Measurements from ENCODE around the gene VPS33B. TPM values are rescaled to one million over a fixed set of nuclear protein-coding genes. Genes with fewer than 3 reads are reported as not detected.

The VPS33B gene
- total and polyA plus RNA-seq, 2 of the 13 experiments (the other 11 are each of a cell fraction or from before 2014, with no cell fraction given): 15.8 to 16.5 TPM

DNA sequence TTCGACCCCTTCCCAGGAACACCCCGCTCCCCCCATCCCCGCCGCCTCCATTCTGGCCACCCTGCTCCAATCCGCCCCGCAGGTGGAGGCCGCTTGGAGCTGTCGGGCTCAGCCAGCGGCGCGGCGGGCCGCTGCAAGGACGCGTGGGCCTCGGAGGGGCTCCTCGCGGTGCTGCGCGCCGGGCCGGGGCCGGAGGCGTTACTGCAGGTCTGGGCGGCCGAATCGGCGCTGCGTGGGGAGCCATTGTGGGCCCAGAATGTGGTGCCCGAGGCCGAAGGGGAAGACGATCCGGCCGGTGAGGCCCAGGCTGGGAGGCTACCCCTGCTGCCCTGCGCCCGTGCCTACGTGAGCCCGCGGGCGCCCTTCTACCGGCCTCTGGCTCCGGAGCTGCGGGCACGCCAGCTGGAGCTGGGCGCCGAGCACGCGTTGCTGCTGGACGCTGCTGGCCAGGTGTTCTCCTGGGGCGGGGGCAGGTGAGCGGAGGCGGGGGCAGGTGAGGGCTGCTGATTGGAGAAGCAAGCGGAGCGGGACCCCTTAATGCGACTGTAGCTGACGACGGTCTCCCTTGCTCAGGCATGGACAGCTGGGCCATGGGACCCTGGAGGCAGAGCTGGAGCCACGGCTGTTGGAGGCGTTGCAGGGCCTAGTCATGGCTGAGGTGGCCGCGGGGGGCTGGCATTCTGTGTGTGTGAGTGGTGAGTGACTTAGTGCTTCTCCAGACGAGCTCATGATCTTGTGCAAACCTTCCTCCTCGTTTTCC, 65.2 kb downstream of the VPS33B start:
- in situ Hi-C loops (cut with HindIII; ENCODE audit: extremely low pct_ligation_motif_present, low pct_unique_long_range_greater_than_20kb): no loop called here
- Histone ChIP-seq H2AFZ (ENCODE audit: low read length) (no peak overlapping the region), H3K27ac (ENCODE audit: extremely low read length, insufficient read depth, low read length) (no peak overlapping the region), H3K4me2 (ENCODE audit: low read depth, low read length) (no peak overlapping the region), H3K4me1 (ENCODE audit: insufficient read depth, low read length) (peaks cover 11% of the 10 kb centered on the region), H3K4me3 (replicated peaks in 1 of 3; ENCODE audit: insufficient read depth in 1 of 3, low read depth in 2 of 3, low read length in 3 of 3) (no peak overlapping the region), H4K20me1 (ENCODE audit: insufficient read depth, low read length) (no peaks in the 10 kb centered on the region), H3K27me3 (ENCODE audit: control insufficient read depth in 1 of 2, insufficient read depth in 2 of 2, low read length in 2 of 2) (no peaks in the 10 kb centered on the region), H3K9me3 (ENCODE audit: low read length) (no peaks in the 10 kb centered on the region), H3K79me2 (ENCODE audit: insufficient read depth, low read length) (peaks cover 9% of the 10 kb centered on the region), H3K36me3 (replicated peaks in 1 of 2; ENCODE audit: control insufficient read depth in 1 of 2, insufficient read depth in 2 of 2, low read length in 2 of 2) (peaks cover 20 to 43% of the 10 kb centered on the region in 2 experiments; a peak in 4 of 5 replicates), H3K9ac (ENCODE audit: insufficient read depth, low read depth, low read length) (no peak overlapping the region)
- intact Hi-C loops (cut with micrococcal nuclease; ENCODE audit: unreplicated experiment): loop anchor here (5.0 kb wide), 1 partner anchor 75 kb away; no protein-coding TSS in a partner anchor
- BruUV-seq (replicated peaks): no TSS peak
- no peak for TF ChIP-seq PAF1 (CRISPR knock-in tag; IDR thresholded peaks at IDR 0.05)
- TF ChIP-seq SMAD3 (CRISPR knock-in tag; IDR thresholded peaks at IDR 0.05): no peak
- peak; percentile 11 for TF ChIP-seq AGO2 (optimal IDR thresholded peaks at IDR 0.05; ENCODE audit: low read depth, low read length)
- TF ChIP-seq LCORL (IDR thresholded peaks at IDR 0.05): no peak
- no peak for TF ChIP-seq LCORL (CRISPR knock-in tag; IDR thresholded peaks at IDR 0.05)
- no peak for TF ChIP-seq KLF9 (CRISPR knock-in tag; IDR thresholded peaks at IDR 0.05; ENCODE audit: low read depth)
- TF ChIP-seq ZFP36 (IDR thresholded peaks at IDR 0.05; ENCODE audit: borderline replicate concordance, low read depth, low read length, partially characterized antibody): no peak
- TF ChIP-seq ZEB1 (IDR thresholded peaks at IDR 0.05; ENCODE audit: insufficient replicate concordance, low read depth): no peak
- 0 out of 2 replicates have a peak, but pooled peaks have one; percentile 30 for TF ChIP-seq RBFOX2 (IDR thresholded peaks at IDR 0.05; ENCODE audit: low read depth, low read length)
- CTCF ChIA-PET (ENCODE audit: low intra/inter-chr PET ratio, low total read pairs): no interaction called here
- 98% methylated on average over 47 of the region's 63 CpGs for WGBS (ENCODE audit: low lambda C conversion rate)
- FAIRE-seq (no peak), ATAC-seq (no peak), DNase-seq (ENCODE audit: low spot score) (no peak)
- POLR2A ChIA-PET: interaction anchor here (1.2 kb wide), 1 partner anchor 22 kb away, joined by 4 read pairs; the partner anchor contains the start of gene UNC45A
